Fibroblast of lung (primary cell): ENCODE data around the gene EFNA1. TPM values are rescaled to one million over a fixed set of nuclear protein-coding genes. Genes with fewer than 3 reads are reported as not detected.

ENCODE experiments used
- DNase-seq, 2 donors: peaks; one replicate each; pipeline versions ENCODE4 v3.0.0 to v3.0.0-alpha.2; 2010; ENCODE audit warnings: low read depth in 2 of 2
- H2AFZ ChIP-seq: 2 replicates; pipeline ENCODE4 v1.5.1; 2012; ENCODE audit warnings: low read length, control low read depth, inconsistent platforms
- H3K27ac ChIP-seq: 2 replicates; pipeline ENCODE4 v1.5.1; 2011; ENCODE audit warnings: low read length, control low read depth; ENCODE audit not compliant: insufficient read depth
- H3K27me3 ChIP-seq: 2 replicates; pipeline ENCODE4 v1.5.1; 2011; ENCODE audit warnings: mild to moderate bottlenecking, low read length; ENCODE audit not compliant: control insufficient read depth, insufficient read depth
- H3K36me3 ChIP-seq: 2 replicates; pipeline ENCODE4 v1.5.1; 2011; ENCODE audit warnings: low read length; ENCODE audit not compliant: control insufficient read depth, insufficient read depth
- H3K4me1 ChIP-seq: 2 replicates; pipeline ENCODE4 v1.5.1; 2011; ENCODE audit warnings: low read length; ENCODE audit not compliant: control insufficient read depth, insufficient read depth; ENCODE audit errors: extremely low read depth
- H3K4me2 ChIP-seq: 2 replicates; pipeline ENCODE4 v1.5.1; 2011; ENCODE audit warnings: low read length, control low read depth; ENCODE audit not compliant: insufficient read depth; ENCODE audit errors: extremely low read depth
- H3K4me3 ChIP-seq, 4 experiments: fragments of 200-600 bp in 1 of 4; sonication (generic) in 1 of 4; replicated peaks in 1 of 4; 2 replicates each; pipeline ENCODE4 v1.5.1; 2011 to 2016; ENCODE audit warnings: low read length in 4 of 4, low read depth in 3 of 4, mild to moderate bottlenecking in 3 of 4, control low read depth in 2 of 4, inconsistent platforms in 1 of 4, mixed read lengths in 1 of 4; ENCODE audit not compliant: insufficient read depth in 1 of 4; ENCODE audit errors: control extremely low read depth in 1 of 4
- H3K79me2 ChIP-seq: 2 replicates; pipeline ENCODE4 v1.5.1; 2012; ENCODE audit warnings: mild to moderate bottlenecking, low read length, inconsistent platforms; ENCODE audit not compliant: control insufficient read depth, insufficient read depth
- H3K9ac ChIP-seq: 2 replicates; pipeline ENCODE4 v1.5.1; 2011; ENCODE audit warnings: mild to moderate bottlenecking, low read length, control low read depth; ENCODE audit not compliant: insufficient read depth
- H3K9me3 ChIP-seq: 2 replicates; pipeline ENCODE4 v1.5.1; 2012; ENCODE audit warnings: low read depth, low read length; ENCODE audit not compliant: control insufficient read depth, insufficient read depth
- H4K20me1 ChIP-seq: 2 replicates; pipeline ENCODE4 v1.5.1; 2011; ENCODE audit warnings: low read length; ENCODE audit not compliant: control insufficient read depth, insufficient read depth; ENCODE audit errors: extremely low read depth
- EZH2 ChIP-seq: IDR thresholded peaks from 2 replicates; pipeline ENCODE4 v1.5.1; 2012; ENCODE audit warnings: low read length, control low read depth, mild to moderate bottlenecking; ENCODE audit errors: missing control alignments
- polyA plus RNA-seq, 2 donors: library from polyadenylated mRNA; depleted of rRNA in 1 of 2; stranded (reverse) in 1 of 2; unstranded in 1 of 2; fragments of >200 nt; gene quantifications; 2 replicates each; pipeline ENCODE4 v1.2.1, GENCODE V29; 2011 to 2012; ENCODE audit warnings: missing spikeins in 1 of 2
- total RNA-seq: library from RNA; depleted of rRNA; stranded (reverse); fragments of >200 nt; gene quantifications from 2 replicates; pipeline ENCODE4 v1.2.1, GENCODE V29; 2014
- TF ChIP-seq, protein P1 (sequence below), 2 donors: IDR thresholded peaks in 1 of 2; conservative IDR thresholded peaks in 1 of 2; 1 replicate in 1 of 2; 2 replicates in 1 of 2; pipeline ENCODE4 v1.5.1; 2011 to 2012; ENCODE audit warnings: low read length in 2 of 2, control low read depth in 1 of 2, inconsistent platforms in 1 of 2, low read depth in 1 of 2, mild to moderate bottlenecking in 1 of 2

Gene EFNA1
- total and polyA plus RNA-seq, 2 donors (not counting 1 experiment from before 2014, with no cell fraction given), result 0.07 TPM; not detected in 1

- TF ChIP-seq EZH2, result no peak
- TF ChIP-seq, protein P1, sequence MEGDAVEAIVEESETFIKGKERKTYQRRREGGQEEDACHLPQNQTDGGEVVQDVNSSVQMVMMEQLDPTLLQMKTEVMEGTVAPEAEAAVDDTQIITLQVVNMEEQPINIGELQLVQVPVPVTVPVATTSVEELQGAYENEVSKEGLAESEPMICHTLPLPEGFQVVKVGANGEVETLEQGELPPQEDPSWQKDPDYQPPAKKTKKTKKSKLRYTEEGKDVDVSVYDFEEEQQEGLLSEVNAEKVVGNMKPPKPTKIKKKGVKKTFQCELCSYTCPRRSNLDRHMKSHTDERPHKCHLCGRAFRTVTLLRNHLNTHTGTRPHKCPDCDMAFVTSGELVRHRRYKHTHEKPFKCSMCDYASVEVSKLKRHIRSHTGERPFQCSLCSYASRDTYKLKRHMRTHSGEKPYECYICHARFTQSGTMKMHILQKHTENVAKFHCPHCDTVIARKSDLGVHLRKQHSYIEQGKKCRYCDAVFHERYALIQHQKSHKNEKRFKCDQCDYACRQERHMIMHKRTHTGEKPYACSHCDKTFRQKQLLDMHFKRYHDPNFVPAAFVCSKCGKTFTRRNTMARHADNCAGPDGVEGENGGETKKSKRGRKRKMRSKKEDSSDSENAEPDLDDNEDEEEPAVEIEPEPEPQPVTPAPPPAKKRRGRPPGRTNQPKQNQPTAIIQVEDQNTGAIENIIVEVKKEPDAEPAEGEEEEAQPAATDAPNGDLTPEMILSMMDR (conservative IDR thresholded peaks at IDR 0.05 in 1 of 2, IDR thresholded peaks at IDR 0.05 in 1 of 2; ENCODE audit: low read depth in 1 of 2, low read length in 2 of 2), result peak; percentile 88 to 91
- no peaks in the 10 kb centered on the region for H3K9me3 ChIP-seq
- no peak overlapping the region for H3K4me3 ChIP-seq
- DNase-seq, result peak; percentile 38 to 61
- H4K20me1 ChIP-seq, result peaks cover 1% of the 10 kb centered on the region
- H3K27ac ChIP-seq, result no peak overlapping the region
- H3K4me2 ChIP-seq, result peak overlapping the region; percentile 40
- H3K36me3 ChIP-seq, result no peaks in the 10 kb centered on the region
- no peaks in the 10 kb centered on the region for H3K4me1 ChIP-seq
- H3K9ac ChIP-seq, result no peak overlapping the region
- H3K79me2 ChIP-seq, result no peaks in the 10 kb centered on the region
- H3K27me3 ChIP-seq, result peaks cover 11% of the 10 kb centered on the region
- H2AFZ ChIP-seq, result no peak overlapping the region
These were observed 36.3 kb upstream of the EFNA1 start for GRCh38 chr1:155091071-155092051.

DNA sequence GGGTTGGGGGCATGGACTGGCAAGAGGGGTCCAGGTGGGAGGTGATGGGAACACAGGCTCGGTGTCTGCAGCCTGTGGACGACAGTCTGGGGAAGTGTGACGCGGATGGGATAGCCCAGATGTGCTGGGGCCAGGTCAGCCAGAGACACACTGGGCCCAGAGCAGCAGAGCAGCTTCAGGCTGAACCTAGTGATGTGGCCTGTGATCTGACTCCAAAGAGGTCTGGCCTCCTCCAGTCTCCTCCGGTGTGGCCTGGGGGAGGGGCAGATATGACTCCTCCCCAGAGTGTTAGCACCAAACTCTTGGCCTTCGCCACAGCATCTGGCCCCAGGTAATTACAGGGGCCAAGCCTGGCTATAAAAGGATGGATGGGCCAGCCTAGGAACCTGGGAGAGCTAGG lies 35.5 kb upstream of the EFNA1 start:
- no peak overlapping the region for H2AFZ ChIP-seq
- H3K4me1 ChIP-seq, result no peaks in the 10 kb centered on the region
- no peaks in the 10 kb centered on the region for H3K36me3 ChIP-seq
- no peak overlapping the region for H3K9ac ChIP-seq
- H3K4me2 ChIP-seq, result no peak overlapping the region
- peaks cover 11% of the 10 kb centered on the region for H3K27me3 ChIP-seq
- no peaks in the 10 kb centered on the region for H3K79me2 ChIP-seq
- no peak overlapping the region for H3K27ac ChIP-seq
- no peaks in the 10 kb centered on the region for H3K9me3 ChIP-seq
- H4K20me1 ChIP-seq, result peaks cover 1% of the 10 kb centered on the region
- TF ChIP-seq, protein P1 (conservative IDR thresholded peaks at IDR 0.05 in 1 of 2, IDR thresholded peaks at IDR 0.05 in 1 of 2; ENCODE audit: low read depth in 1 of 2, low read length in 2 of 2), result no peak
- no peak for TF ChIP-seq EZH2
- no peak overlapping the region for H3K4me3 ChIP-seq
- no peak for DNase-seq

DNA sequence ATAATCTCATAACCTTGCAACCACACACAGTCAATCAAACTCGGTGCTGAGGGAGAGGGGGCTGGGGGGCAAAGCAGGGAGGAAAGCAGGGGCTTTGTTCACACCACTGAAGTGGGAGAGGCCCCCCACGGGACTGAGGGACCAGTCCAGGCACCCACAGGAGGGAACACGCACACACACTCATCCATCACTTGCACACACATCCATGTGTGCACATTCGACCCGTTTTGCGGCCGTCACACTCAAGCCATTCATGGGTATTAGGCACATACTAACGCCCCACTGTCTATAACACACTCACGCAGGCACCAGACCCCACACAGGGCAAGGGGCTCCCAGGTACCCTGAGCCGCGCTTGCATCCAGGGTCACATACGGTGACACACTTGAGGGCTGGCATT lies 35.0 kb upstream of the EFNA1 start:
- Histone ChIP-seq H3K9me3 (no peaks in the 10 kb centered on the region), H3K4me1 (no peaks in the 10 kb centered on the region), H4K20me1 (peaks cover 1% of the 10 kb centered on the region), H3K79me2 (no peaks in the 10 kb centered on the region), H2AFZ (no peak overlapping the region), H3K27ac (no peak overlapping the region), H3K4me3 (no peak overlapping the region), H3K36me3 (no peaks in the 10 kb centered on the region), H3K27me3 (peaks cover 11% of the 10 kb centered on the region), H3K9ac (no peak overlapping the region), H3K4me2 (no peak overlapping the region)
- TF ChIP-seq EZH2, result no peak
- TF ChIP-seq, protein P1 (conservative IDR thresholded peaks at IDR 0.05 in 1 of 2, IDR thresholded peaks at IDR 0.05 in 1 of 2; ENCODE audit: low read depth in 1 of 2, low read length in 2 of 2), result no peak
- DNase-seq, result no peak
